ENCODE results near the gene C17orf113. TPM values are rescaled to one million over a fixed set of nuclear protein-coding genes. Genes with fewer than 3 reads are reported as not detected.

Gene C17orf113
- total and polyA plus RNA-seq, 2 of the 4 experiments (the other 2 are of a cell fraction) = under 0.01 to 0.03 TPM

DNA sequence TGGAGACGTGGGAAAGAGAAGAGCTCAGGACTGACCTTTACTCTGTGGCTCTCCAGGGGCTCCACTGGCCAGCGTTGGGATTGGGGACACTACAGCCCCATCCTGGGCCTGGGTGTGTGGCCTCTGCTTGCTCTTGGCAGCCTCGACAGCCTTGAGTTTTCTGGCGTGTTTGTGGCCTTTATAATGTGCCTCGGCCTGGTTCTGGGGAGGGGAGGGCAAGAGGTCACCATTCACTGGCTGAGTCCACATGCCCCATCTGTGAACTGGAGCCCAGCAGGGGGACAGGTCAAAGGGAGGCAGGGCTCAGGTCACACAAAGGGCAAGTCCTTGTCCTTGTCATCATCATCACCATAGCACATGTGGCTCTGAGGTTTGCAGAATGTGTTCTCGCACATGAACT lies 18.8 kb downstream of the C17orf113 start:
- Histone ChIP-seq H4K91ac (ENCODE audit: insufficient read depth, low read depth, low read length) (no peak overlapping the region), H3K23ac (ENCODE audit: low read depth, low read length) (no peak overlapping the region), H3K14ac (replicated peaks; ENCODE audit: low read depth, low read length) (no peak overlapping the region), H3K27me3 (ENCODE audit: control insufficient read depth, insufficient read depth, low read length) (peaks cover 29% of the 10 kb centered on the region), H3K9me1 (ENCODE audit: insufficient read depth, low read length) (no peaks in the 10 kb centered on the region), H3K27ac (ENCODE audit: insufficient read depth, low read length) (no peak overlapping the region), H3K4me1 (ENCODE audit: control insufficient read depth, insufficient read depth, low read length) (no peaks in the 10 kb centered on the region), H2BK5ac (ENCODE audit: low read depth, low read length, poor library complexity, severe bottlenecking) (no peak overlapping the region), H3K36me3 (ENCODE audit: control insufficient read depth, insufficient read depth, low read length) (no peaks in the 10 kb centered on the region), H3K4ac (ENCODE audit: low read depth, low read length) (no peak overlapping the region), H2AFZ (replicated peaks; ENCODE audit: low read length, poor library complexity) (no peak overlapping the region), H3K56ac (ENCODE audit: extremely low read depth, insufficient read depth, low read length) (no peak overlapping the region), H3K9me3 (ENCODE audit: control insufficient read depth, insufficient read depth, low read length) (no peaks in the 10 kb centered on the region), H2AK9ac (replicated peaks; ENCODE audit: low read depth, low read length, poor library complexity) (no peak overlapping the region), H4K20me1 (ENCODE audit: insufficient read depth, low read length) (no peaks in the 10 kb centered on the region), H2BK120ac (ENCODE audit: low read depth, low read length) (no peak overlapping the region), H3K79me1 (ENCODE audit: low read depth in 1 of 2, low read length in 2 of 2) (peaks cover 0 to 2% of the 10 kb centered on the region in 2 experiments; a peak in 1 of 4 replicates), H3K4me2 (ENCODE audit: low read depth, low read length) (no peak overlapping the region), H2BK15ac (ENCODE audit: low read depth, low read length) (no peak overlapping the region), H4K8ac (ENCODE audit: low read depth in 2 of 2, low read length in 2 of 2) (no peak overlapping the region), H3K18ac (ENCODE audit: low read depth, low read length) (no peak overlapping the region), H3K4me3 (ENCODE audit: insufficient read depth, low read depth, low read length) (no peak overlapping the region), H2AK5ac (ENCODE audit: low read depth, low read length) (no peak overlapping the region), H2BK20ac (ENCODE audit: low read depth, low read length) (no peak overlapping the region), H3K9ac (ENCODE audit: low read depth, low read length) (no peak overlapping the region), H4K5ac (ENCODE audit: low read depth, low read length) (no peak overlapping the region)
- in situ Hi-C loops (cut with MboI; ENCODE audit: low sequenced_read_pairs) (no loop called here), intact Hi-C loops (cut with micrococcal nuclease) (no loop called here), dilution Hi-C loops (cut with HindIII; ENCODE audit: low sequenced_read_pairs, unreplicated experiment) (no loop called here)
- whole genome bisulfite sequencing, 2 experiments (ENCODE audit: extremely low coverage in 2 of 2, insufficient read length in 1 of 2) = 10% methylated on average over 2 of the region's 6 CpGs; no CpG with 5 or more reads in 1 of the 2 experiments
- BruUV-seq (replicated peaks) = no TSS peak
- TF ChIP-seq, protein P1, sequence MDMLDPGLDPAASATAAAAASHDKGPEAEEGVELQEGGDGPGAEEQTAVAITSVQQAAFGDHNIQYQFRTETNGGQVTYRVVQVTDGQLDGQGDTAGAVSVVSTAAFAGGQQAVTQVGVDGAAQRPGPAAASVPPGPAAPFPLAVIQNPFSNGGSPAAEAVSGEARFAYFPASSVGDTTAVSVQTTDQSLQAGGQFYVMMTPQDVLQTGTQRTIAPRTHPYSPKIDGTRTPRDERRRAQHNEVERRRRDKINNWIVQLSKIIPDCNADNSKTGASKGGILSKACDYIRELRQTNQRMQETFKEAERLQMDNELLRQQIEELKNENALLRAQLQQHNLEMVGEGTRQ (IDR thresholded peaks at IDR 0.05; ENCODE audit: low read depth, low read length) = no peak
- TF ChIP-seq, protein P2, sequence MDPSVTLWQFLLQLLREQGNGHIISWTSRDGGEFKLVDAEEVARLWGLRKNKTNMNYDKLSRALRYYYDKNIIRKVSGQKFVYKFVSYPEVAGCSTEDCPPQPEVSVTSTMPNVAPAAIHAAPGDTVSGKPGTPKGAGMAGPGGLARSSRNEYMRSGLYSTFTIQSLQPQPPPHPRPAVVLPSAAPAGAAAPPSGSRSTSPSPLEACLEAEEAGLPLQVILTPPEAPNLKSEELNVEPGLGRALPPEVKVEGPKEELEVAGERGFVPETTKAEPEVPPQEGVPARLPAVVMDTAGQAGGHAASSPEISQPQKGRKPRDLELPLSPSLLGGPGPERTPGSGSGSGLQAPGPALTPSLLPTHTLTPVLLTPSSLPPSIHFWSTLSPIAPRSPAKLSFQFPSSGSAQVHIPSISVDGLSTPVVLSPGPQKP (IDR thresholded peaks at IDR 0.05; ENCODE audit: borderline replicate concordance, low read depth, low read length) = no peak
- TF ChIP-seq RCOR1 (IDR thresholded peaks at IDR 0.05; ENCODE audit: insufficient replicate concordance, low read length) = no peak
- TF ChIP-seq CHD1 (IDR thresholded peaks at IDR 0.05; ENCODE audit: low read depth, low read length) = no peak
- TF ChIP-seq SMC3 (IDR thresholded peaks at IDR 0.05; ENCODE audit: low read depth, low read length) = no peak
- TF ChIP-seq, protein P3, sequence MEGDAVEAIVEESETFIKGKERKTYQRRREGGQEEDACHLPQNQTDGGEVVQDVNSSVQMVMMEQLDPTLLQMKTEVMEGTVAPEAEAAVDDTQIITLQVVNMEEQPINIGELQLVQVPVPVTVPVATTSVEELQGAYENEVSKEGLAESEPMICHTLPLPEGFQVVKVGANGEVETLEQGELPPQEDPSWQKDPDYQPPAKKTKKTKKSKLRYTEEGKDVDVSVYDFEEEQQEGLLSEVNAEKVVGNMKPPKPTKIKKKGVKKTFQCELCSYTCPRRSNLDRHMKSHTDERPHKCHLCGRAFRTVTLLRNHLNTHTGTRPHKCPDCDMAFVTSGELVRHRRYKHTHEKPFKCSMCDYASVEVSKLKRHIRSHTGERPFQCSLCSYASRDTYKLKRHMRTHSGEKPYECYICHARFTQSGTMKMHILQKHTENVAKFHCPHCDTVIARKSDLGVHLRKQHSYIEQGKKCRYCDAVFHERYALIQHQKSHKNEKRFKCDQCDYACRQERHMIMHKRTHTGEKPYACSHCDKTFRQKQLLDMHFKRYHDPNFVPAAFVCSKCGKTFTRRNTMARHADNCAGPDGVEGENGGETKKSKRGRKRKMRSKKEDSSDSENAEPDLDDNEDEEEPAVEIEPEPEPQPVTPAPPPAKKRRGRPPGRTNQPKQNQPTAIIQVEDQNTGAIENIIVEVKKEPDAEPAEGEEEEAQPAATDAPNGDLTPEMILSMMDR (conservative IDR thresholded peaks at IDR 0.05; ENCODE audit: low read depth, low read length) = no peak
- TF ChIP-seq MXI1 (IDR thresholded peaks at IDR 0.05; ENCODE audit: borderline replicate concordance, low read depth, low read length) = no peak
- no peak for TF ChIP-seq MAZ (IDR thresholded peaks at IDR 0.05; ENCODE audit: borderline replicate concordance, low read depth, low read length)
- no peak for TF ChIP-seq FOS (IDR thresholded peaks at IDR 0.05; ENCODE audit: low read depth, low read length)
- no peak for TF ChIP-seq POLR2A (IDR thresholded peaks at IDR 0.05; ENCODE audit: low read depth, low read length)
- no peak for TF ChIP-seq RAD21 (IDR thresholded peaks at IDR 0.05; ENCODE audit: low read length)
- no peak for TF ChIP-seq BHLHE40 (IDR thresholded peaks at IDR 0.05; ENCODE audit: low read depth, low read length)
- TF ChIP-seq NFE2L2 (IDR thresholded peaks at IDR 0.05; ENCODE audit: low read depth, low read length) = no peak
- no peak for TF ChIP-seq CEBPB (IDR thresholded peaks at IDR 0.05; ENCODE audit: low read depth, low read length)
- no peak for TF ChIP-seq RFX5 (IDR thresholded peaks at IDR 0.05; ENCODE audit: low read depth, low read length)
- TF ChIP-seq MAFK (IDR thresholded peaks at IDR 0.05; ENCODE audit: low read depth, low read length) = no peak
- ChIA-PET POLR2A (ENCODE audit: unreplicated experiment) (no interaction called here), CTCF (no interaction called here)
- ATAC-seq (ENCODE audit: low read depth) = no peak
- no peak for DNase-seq

Measured in IMR-90 (cell line).